IPS-NIHi11 (cell line): ENCODE data around the gene ALOX15B.
"Not testable (repeated sequence)": the region's sequence is repeated elsewhere in the genome, so short reads cannot be mapped to it uniquely, and the experiment has no call there.

Source experiments
- DNase-seq: peaks from one replicate; pipeline ENCODE4 v3.0.0; 2012; ENCODE audit warnings: mixed read lengths, low spot score

The ALOX15B gene

DNA sequence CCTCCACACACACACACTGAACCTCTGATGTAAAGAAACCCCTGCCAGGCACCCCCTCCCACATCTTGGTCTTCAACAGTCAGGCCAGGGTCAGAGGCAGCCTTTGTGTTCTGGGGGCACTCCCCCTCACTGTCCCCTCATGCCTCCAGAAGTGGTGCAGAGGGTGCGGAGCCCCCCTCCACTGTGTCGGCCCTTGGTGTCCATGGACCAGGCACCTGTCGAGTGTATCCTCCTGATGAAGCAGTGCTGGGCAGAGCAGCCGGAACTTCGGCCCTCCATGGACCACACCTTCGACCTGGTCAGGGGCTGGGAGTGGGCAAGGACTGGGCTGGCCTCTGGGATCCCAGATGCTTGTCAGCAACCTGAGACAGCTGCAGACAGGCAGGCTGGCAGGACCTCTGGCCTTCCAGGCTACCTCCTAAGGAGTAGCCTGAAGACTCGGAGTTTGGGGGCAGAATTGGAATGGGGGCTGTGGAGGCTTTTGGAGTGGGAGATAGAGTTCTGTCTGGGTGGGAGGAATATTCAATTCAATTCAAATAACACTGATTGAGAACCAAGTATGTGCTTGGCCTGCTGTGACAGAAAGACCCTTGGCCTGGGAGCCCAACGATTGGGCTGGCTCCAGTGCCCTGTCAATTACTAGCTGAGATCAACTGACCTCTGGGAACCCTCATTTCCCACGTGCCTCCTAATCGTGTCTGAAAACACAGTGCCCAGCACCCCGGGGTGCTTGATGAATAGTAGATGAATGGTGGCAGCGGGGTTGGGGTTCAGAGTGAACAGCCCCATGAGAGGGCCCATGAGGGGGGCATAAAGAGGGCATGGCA, 24.9 kb upstream of the ALOX15B start:
- DNase-seq = no peak

- DNase-seq = no peak
Measured at GRCh38 chr17:8014558-8014850, 24.4 kb upstream of the ALOX15B start.

- DNase-seq = no peak
Measured at GRCh38 chr17:8015236-8015956, 23.5 kb upstream of the ALOX15B start.

DNA sequence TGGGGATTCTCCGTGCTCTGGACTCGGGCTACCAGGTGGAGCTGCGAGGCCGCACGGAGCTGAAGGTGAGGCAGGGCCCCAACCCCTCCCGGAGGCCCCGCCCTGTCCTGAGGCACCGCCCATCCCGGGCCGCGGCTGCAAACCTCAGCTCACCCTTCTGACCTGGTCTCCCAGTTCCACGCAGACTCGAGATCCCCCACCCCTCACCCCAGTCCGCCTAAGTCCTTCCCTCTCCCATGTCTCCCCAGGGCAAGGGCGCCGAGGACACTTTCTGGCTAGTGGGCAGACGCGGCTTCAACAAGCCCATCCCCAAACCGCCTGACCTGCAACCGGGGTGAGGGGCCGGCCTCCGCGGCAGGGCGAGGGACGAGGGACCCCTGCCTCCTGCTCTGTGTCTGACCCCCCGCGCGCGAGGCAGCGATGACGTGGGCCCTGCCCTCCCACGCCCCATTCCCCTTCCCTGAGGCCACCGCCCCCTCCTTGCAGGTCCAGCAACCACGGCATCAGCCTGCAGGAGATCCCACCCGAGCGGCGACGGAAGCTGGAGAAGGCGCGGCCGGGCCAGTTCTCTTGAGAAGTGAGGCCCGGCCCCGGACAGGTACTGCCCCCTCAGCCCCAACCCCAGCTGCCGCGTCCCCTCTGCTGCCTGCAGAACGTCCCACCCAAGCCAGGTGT, 22.8 kb upstream of the ALOX15B start:
- DNase-seq = peak; percentile 74

DNA sequence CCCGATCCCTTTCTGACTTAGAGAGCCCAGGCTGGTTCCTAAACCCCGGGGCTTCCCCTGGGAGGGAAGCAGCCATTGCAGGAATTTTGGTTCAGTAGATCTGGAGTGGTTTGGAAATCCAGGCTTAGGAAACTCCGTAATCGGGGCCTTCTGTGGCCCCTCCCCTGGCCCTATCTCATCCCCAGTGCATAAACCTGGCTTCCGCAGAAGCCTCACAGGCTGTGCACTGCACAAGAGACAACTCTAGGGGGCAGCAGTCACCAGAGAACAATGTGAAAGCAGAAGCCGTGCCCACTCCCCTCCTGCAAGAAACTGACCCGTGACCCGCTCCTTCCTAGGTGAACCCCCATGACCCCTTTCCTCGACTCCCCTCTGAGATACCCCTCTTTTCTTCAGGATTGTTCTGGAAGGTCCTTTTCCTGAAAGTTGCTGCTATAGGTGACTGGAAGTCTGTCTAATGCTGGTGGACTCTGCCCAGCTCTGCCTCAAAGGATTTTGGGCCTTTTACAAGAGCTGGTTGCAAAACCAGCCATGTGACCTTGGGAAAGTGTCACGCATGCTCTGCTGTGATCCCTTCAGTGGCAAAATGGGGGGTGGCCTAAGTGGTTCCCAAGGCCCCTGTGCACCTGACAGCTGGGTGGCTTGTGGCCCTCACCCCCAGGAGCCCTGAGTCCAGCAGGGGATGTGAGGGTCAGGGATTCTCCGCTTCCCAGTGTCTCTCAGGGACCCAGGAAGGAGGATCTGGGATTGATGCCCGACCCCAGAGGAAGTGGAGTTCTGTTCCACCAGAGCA, 22.0 kb upstream of the ALOX15B start:
- DNase-seq = peak; percentile 77

DNA sequence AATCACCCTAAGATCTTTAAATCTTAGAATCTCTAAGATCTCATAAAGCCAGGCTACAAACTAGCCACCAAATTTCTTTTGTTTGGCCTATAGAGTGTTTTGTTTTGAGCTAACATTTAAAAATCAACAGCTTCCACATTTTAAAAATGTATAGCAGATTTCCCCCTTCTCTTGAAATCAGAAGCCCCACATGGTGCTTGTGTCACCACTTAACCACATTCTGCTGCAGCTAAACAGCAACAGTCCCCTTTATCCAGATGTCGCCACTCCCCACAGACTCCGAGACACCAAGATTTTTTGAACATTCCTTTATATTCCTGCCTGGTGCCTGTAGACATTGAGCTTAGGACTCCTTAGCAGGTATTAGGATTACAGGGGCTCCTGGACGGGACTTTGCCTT, 20.4 kb upstream of the ALOX15B start:
- no peak for DNase-seq

GRCh38 chr17:8019166-8019565, 19.7 kb upstream of the ALOX15B start:
- no peak for DNase-seq

- no peak for DNase-seq
Measured at GRCh38 chr17:8019665-8020650, 18.9 kb upstream of the ALOX15B start.

DNA sequence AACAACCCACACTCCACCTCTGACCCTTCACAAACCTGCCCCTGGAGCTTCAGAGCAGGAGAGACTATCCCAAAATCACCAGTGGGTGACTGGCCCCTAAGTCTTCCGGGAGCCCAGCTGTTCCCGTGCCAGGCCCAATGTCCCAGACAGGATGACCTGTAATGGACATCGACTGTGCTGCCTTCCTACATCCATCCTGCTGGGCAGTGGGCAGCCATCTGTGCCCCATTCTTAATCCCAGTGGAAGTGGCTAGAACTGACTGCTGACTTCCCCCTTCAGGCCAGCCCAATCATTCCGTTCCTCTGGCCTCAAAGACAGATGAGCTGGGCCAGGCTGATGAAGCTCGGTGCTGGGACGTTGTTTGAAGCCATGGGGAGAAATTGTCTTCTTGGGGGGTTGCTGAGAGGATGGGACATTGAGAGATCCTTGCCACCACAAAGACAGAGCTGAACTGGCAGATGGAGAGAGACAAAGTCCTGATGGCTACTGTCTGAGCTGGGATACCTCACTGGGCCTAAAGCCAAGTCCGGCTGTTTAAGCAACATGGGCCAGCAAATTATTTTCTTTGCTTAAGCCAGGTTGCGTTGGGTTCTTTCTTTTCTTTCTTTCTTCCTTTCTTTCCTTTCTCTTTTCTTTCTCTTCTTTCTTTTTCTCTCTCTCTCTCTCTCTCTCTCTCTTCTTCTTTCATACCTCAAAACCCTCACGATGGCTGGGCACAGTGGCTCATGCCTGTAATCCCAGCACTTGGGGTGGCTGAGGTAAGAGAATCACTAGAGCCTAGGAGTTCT, 17.9 kb upstream of the ALOX15B start:
- DNase-seq = no peak

- no peak for DNase-seq
Measured at GRCh38 chr17:8021565-8022359, 17.1 kb upstream of the ALOX15B start.

- DNase-seq = no peak
Measured at GRCh38 chr17:8022360-8023003, 16.4 kb upstream of the ALOX15B start.

GRCh38 chr17:8024161-8024560, 14.7 kb upstream of the ALOX15B start:
- DNase-seq = not testable (repeated sequence)

GRCh38 chr17:8025176-8025911, 13.5 kb upstream of the ALOX15B start:
- DNase-seq = no peak

- DNase-seq = no peak
Measured at GRCh38 chr17:8029121-8029520, 9.7 kb upstream of the ALOX15B start.

GRCh38 chr17:8031261-8031661, 7.6 kb upstream of the ALOX15B start:
- DNase-seq = no peak

DNA sequence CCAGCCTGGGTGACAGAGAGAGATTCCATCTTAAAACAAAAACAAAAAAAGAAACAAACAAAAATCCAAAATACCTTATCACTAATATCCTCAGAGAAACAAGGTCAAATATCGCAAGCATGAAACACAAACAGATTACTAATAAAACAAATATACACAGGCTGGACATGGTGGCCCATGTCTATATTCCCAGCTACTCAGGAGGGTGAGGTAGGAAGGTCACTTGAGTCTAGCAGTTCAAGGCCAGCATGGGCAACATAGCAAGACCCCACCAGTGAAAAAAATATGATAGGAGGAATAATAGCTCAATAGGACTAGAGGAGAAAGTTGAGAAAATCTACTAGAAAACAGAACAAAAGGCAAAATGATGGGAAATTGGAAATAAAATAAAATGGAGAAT, 6.9 kb upstream of the ALOX15B start:
- no peak for DNase-seq

DNA sequence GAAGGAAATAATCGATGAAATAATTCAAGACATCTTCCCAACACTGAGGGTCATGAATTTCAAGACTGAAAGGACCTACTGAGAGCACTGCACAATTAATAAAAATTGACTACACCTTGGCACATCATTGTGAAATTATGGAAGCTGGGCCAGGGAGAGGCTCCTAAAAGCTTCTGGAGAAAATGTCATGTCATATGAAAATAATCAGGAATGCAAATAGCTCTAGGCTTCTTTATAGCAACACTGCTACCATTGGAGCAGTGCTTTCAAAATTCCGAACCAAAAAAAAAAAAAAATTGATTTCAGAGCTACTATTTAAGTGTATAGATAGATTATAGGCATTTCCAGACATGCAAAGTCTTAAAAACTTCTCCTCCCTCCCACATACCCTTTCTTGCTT, 6.4 kb upstream of the ALOX15B start:
- no peak for DNase-seq

- no peak for DNase-seq
Measured at GRCh38 chr17:8039611-8040168, 831 bp downstream of the ALOX15B start.
